BLaER1 treated with 17β-estradiol and CSF1 and Interleukin-3, amounts not matched to agents 10 nM and 100 nM (cell line): Measurements from ENCODE around the gene KPTN.

Experiments
- H3K27ac ChIP-seq, 11 experiments: shearing (Covaris generic); formaldehyde crosslinking; 2 replicates each; pipeline ENCODE4 v1.8.1; 2022
- H3K27me3 ChIP-seq, 11 experiments: shearing (Covaris generic); formaldehyde crosslinking; 2 replicates each; pipeline ENCODE4 v1.8.1; 2022
- H3K36me3 ChIP-seq, 11 experiments: shearing (Covaris generic); formaldehyde crosslinking; 2 replicates each; pipeline ENCODE4 v1.8.1; 2022
- H3K4me1 ChIP-seq, 10 experiments: shearing (Covaris generic); formaldehyde crosslinking; 2 replicates each; pipeline ENCODE4 v1.8.1; 2022
- H3K4me2 ChIP-seq, 11 experiments: shearing (Covaris generic); formaldehyde crosslinking; 2 replicates each; pipeline ENCODE4 v1.8.1; 2022
- H3K4me3 ChIP-seq, 10 experiments: shearing (Covaris generic); formaldehyde crosslinking; 2 replicates each; pipeline ENCODE4 v1.8.1; 2022
- H3K9ac ChIP-seq, 11 experiments: shearing (Covaris generic); formaldehyde crosslinking; 2 replicates each; pipeline ENCODE4 v1.8.1; 2022
- H3K9me3 ChIP-seq, 11 experiments: shearing (Covaris generic); formaldehyde crosslinking; replicated peaks in 1 of 11; 2 replicates each; pipeline ENCODE4 v1.8.1; 2022
- H4K20me1 ChIP-seq, 11 experiments: shearing (Covaris generic); formaldehyde crosslinking; 2 replicates each; pipeline ENCODE4 v1.8.1; 2022
- Cebpa-rat ChIP-seq, 11 experiments: shearing (Covaris generic); IDR thresholded peaks; 2 replicates each; pipeline ENCODE4 v1.8.1; 2022

The KPTN gene

DNA sequence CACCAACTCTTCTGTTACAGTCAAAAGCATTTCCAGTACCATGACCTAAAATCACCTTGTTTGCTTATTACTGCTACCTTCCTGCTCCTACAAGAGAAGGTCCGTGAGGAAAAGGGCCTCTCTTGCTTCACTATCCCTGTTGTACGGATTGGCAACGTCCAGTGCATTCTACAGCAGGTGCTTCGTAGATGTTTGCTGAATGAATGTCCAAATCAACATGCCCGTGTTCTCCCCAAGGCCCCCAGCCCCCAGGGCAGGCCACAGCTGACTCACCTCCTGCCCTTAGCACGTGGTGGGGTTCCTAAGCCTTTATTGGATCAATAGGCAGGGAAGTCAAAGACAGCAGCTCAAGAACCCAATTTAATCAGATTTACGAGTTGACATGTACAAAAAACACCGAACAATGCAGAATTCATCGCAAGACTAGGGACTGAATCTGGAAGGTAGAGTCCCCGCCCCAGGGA, 36.4 kb upstream of the KPTN start:
- no peak overlapping the region for H3K4me3 ChIP-seq
- no peak overlapping the region for H3K9ac ChIP-seq
- no peak for TF ChIP-seq Cebpa-rat (IDR thresholded peaks at IDR 0.05)

GRCh38 chr19:47518854-47519253, 34.8 kb upstream of the KPTN start:
- Histone ChIP-seq H3K27ac (no peak overlapping the region), H3K4me3 (no peak overlapping the region), H3K9me3 (no peaks in the 10 kb centered on the region), H3K4me1 (peaks cover 28 to 71% (median 61%) of the 10 kb centered on the region in 10 experiments), H3K27me3 (peaks cover 42 to 58% (median 55%) of the 10 kb centered on the region in 11 experiments), H3K9ac (no peak overlapping the region), H4K20me1 (peaks cover 0 to 39% (median 8%) of the 10 kb centered on the region in 11 experiments; a peak in 17 of 22 replicates), H3K4me2 (peak overlapping the region in 9 of 11 experiments; percentile 51 to 82 (median 62); a peak in 17 of 22 replicates), H3K36me3 (no peaks in the 10 kb centered on the region)
- no peak for TF ChIP-seq Cebpa-rat (IDR thresholded peaks at IDR 0.05)

More for the DNA sequence above, 36.4 kb upstream of the KPTN start:
- peaks cover 42 to 58% (median 55%) of the 10 kb centered on the region in 11 experiments for H3K27me3 ChIP-seq
- H3K27ac ChIP-seq, result no peak overlapping the region
- peaks cover 27 to 73% (median 59%) of the 10 kb centered on the region in 10 experiments for H3K4me1 ChIP-seq
- H3K4me2 ChIP-seq, result no peak overlapping the region
- peaks cover 0 to 31% (median 0%) of the 10 kb centered on the region in 11 experiments; a peak in 6 of 22 replicates for H4K20me1 ChIP-seq
- H3K9me3 ChIP-seq, result no peaks in the 10 kb centered on the region
- H3K36me3 ChIP-seq, result no peaks in the 10 kb centered on the region

DNA sequence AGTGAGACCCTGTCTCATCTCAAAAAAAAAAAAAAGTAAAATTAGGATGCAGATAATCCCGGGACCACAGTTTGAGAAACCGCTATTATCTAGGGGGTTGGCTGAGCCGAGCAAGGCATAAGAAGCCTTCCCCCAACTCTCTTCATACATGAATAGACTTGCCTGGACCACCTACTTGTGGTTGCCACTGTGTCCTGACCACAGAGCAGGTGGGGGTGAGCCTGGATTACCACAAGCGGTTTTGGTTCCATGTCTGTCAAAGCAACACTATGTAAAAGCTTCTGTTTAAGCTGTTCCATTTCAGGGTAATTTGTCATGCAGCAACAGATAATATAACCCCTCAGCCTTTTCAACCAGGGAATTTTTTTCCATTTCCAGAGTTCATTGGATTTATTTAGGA, 34.1 kb upstream of the KPTN start:
- Histone ChIP-seq H3K4me1 (peaks cover 28 to 71% (median 61%) of the 10 kb centered on the region in 10 experiments), H3K4me2 (peak overlapping the region; percentile 25 to 82 (median 55); a peak in 21 of 22 replicates)

DNA sequence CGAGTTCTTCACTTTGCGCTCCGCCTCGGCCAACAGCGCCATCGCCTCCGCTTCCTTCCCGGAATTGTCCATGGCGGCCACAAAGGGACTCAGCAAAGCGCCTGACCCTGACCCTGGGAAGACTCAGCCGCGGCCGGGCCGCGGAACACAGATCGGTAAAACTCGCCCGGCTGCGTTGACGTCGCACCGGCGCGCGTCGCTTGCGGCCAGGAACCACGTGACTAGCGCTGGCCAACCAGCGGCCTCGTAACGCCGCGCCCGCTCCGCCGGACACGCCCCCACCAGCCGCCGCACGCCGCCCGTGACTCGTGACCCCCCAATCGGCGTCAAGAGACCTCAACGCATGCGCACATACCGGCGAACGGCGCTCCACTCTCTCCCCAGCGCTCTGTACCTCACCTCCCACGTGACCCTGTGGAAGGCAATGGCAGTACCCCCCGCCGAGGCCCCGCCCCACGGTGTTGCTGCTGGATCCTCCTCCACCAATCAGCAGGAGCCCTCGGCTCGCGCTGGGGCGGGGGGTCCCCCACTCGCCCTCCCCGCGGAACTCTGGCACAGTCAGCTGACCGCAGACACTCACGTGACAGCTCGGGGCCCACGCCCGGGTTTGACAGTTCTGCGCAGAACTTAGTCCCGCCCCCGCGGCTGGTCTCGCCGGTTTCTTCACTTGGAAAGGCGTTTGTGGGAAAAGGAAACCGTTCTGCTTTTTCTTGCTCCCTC, 31.0 kb upstream of the KPTN start, which contains the start of gene NAPA:
TSS of gene NAPA (minus strand) at position 195 of the 720 bp plus-strand sequence. CDS start at position 72, 123 bp downstream.
- Histone ChIP-seq H3K4me1 (peaks cover 54 to 83% (median 71%) of the 10 kb centered on the region in 10 experiments), H3K4me2 (peak within 1 kb of the TSS; percentile 89 to 100 (median 98)), H4K20me1 (peaks cover 35 to 69% (median 45%) of the 10 kb centered on the region in 11 experiments), H3K9ac (peak within 1 kb of the TSS; percentile 92 to 99 (median 94)), H3K36me3 (peaks cover 0 to 21% (median 9%) of the 10 kb centered on the region in 11 experiments; a peak in 11 of 22 replicates), H3K4me3 (peak within 1 kb of the TSS; percentile 85 to 97 (median 94)), H3K9me3 (no peaks in the 10 kb centered on the region), H3K27me3 (peaks cover 20 to 34% (median 29%) of the 10 kb centered on the region in 11 experiments; a peak in 21 of 22 replicates), H3K27ac (peak within 1 kb of the TSS; percentile 80 to 98 (median 90))
- no peak for TF ChIP-seq Cebpa-rat (IDR thresholded peaks at IDR 0.05)

More for the DNA sequence above, 34.1 kb upstream of the KPTN start:
- H3K9me3 ChIP-seq, result no peaks in the 10 kb centered on the region
- peaks cover 42 to 58% (median 55%) of the 10 kb centered on the region in 11 experiments for H3K27me3 ChIP-seq
- H3K27ac ChIP-seq, result no peak overlapping the region
- no peak for TF ChIP-seq Cebpa-rat (IDR thresholded peaks at IDR 0.05)
- peak overlapping the region in 1 of 11 experiments; percentile 12; a peak in 1 of 22 replicates for H3K9ac ChIP-seq
- H3K36me3 ChIP-seq, result no peaks in the 10 kb centered on the region
- peaks cover 4 to 47% (median 16%) of the 10 kb centered on the region in 11 experiments; a peak in 19 of 22 replicates for H4K20me1 ChIP-seq
- no peak overlapping the region for H3K4me3 ChIP-seq

DNA sequence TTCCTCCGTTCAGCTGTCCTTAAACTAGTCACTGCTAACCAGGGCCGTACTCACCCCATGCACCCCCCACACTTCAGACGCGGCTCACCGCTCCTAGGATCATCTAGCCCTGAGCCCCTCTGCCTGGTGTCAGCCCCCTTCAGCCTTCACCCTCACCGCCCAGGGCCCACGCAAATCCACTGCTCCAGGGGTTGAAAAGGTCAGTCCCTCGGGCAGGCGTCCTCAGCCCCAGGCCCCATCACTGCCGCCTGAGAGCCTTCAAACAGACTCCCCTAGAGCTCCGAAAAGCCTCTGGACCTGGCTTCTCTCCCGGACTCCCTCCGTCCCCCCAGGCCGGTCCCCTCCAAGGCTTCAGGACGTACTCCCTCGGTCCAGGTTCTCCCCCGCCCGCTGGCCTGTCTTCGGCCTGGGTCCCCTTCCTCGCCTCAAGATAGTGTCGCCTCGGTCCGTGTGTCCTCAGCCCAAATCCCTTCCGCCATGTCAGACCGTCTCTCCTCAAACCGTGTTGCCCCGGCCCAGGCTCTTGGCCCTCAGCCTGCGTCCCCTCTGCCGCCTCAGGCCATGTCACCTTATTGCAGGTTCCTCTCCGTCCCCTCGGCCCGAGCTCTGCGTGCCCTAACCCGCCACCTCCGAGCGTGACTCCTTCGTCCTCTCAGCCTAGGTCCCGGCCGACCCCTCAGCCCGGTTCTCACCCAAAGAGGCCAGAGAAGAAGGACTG, 30.3 kb upstream of the KPTN start:
- H3K27ac ChIP-seq, result peak overlapping the region; percentile 80 to 98 (median 90)

GRCh38 chr19:47512948-47513319, 28.9 kb upstream of the KPTN start:
- Histone ChIP-seq H3K27me3 (peaks cover 0 to 20% (median 15%) of the 10 kb centered on the region in 11 experiments; a peak in 19 of 22 replicates), H4K20me1 (peaks cover 56 to 74% (median 66%) of the 10 kb centered on the region in 11 experiments), H3K27ac (peak overlapping the region in 4 of 11 experiments; percentile 28 to 98 (median 66); a peak in 4 of 22 replicates), H3K9ac (peak overlapping the region; percentile 92 to 99 (median 94); a peak in 20 of 22 replicates), H3K4me2 (peak overlapping the region; percentile 89 to 100 (median 98)), H3K36me3 (peaks cover 0 to 29% (median 10%) of the 10 kb centered on the region in 11 experiments; a peak in 12 of 22 replicates), H3K4me3 (peak overlapping the region in 6 of 10 experiments; percentile 4 to 97 (median 95); a peak in 7 of 20 replicates), H3K4me1 (peaks cover 55 to 85% (median 70%) of the 10 kb centered on the region in 10 experiments), H3K9me3 (no peaks in the 10 kb centered on the region)
- no peak for TF ChIP-seq Cebpa-rat (IDR thresholded peaks at IDR 0.05)

More for the DNA sequence above, 30.3 kb upstream of the KPTN start:
- Histone ChIP-seq H3K36me3 (peaks cover 0 to 28% (median 10%) of the 10 kb centered on the region in 11 experiments; a peak in 12 of 22 replicates), H3K4me3 (peak overlapping the region; percentile 85 to 97 (median 94)), H3K4me2 (peak overlapping the region; percentile 89 to 100 (median 98)), H3K9me3 (no peaks in the 10 kb centered on the region), H3K27me3 (peaks cover 13 to 27% (median 21%) of the 10 kb centered on the region in 11 experiments; a peak in 21 of 22 replicates), H3K9ac (peak overlapping the region; percentile 92 to 99 (median 94)), H4K20me1 (peaks cover 43 to 70% (median 52%) of the 10 kb centered on the region in 11 experiments), H3K4me1 (peaks cover 57 to 86% (median 71%) of the 10 kb centered on the region in 10 experiments)
- no peak for TF ChIP-seq Cebpa-rat (IDR thresholded peaks at IDR 0.05)

DNA sequence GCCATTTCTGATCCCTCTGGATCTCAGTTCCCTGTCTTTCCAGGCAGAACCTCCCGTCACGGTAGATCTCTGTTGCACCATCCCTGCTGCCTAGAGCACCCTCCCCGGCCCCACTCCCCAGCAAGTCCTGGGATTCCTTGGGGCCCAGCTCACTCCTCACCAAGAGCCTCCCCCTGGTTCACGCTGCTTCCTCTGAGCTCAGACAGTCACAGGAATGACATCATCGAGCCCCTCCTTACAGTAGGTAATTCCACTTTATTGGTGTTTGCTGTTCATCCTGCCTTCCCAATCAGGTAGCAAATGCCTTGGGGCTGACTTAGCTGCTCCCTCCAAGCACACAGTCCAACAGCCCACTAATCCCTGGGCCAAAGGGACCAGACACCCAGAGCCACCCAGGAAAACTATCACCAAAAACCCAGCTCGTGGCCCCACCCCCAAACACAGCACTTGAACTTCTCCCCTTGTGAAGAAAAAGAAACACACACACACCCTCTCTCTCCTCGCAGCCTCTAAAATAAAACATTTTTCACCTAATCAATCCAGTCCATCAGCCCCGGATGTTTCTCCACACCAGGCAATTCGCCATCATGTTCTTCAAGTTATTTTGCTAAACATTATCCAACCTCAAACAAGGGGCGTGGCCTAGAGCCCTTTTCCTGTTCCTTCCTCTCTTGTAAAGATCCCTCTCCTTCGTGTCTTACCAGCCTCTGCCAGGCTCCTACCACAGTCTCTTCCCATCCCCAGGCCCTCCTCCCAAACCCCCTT, 28.3 kb upstream of the KPTN start:
- Histone ChIP-seq H3K27ac (peak overlapping the region in 4 of 11 experiments; percentile 28 to 98 (median 66); a peak in 4 of 22 replicates), H3K9ac (peak overlapping the region in 10 of 11 experiments; percentile 92 to 99 (median 94); a peak in 18 of 22 replicates), H3K36me3 (peaks cover 0 to 31% (median 10%) of the 10 kb centered on the region in 11 experiments; a peak in 12 of 22 replicates), H3K9me3 (no peaks in the 10 kb centered on the region), H3K4me1 (peaks cover 55 to 85% (median 72%) of the 10 kb centered on the region in 10 experiments), H3K4me3 (peak overlapping the region in 4 of 10 experiments; percentile 4 to 97 (median 92); a peak in 6 of 20 replicates), H3K4me2 (peak overlapping the region; percentile 89 to 100 (median 98); a peak in 21 of 22 replicates), H4K20me1 (peaks cover 62 to 80% (median 71%) of the 10 kb centered on the region in 11 experiments), H3K27me3 (peaks cover 0 to 16% (median 12%) of the 10 kb centered on the region in 11 experiments; a peak in 18 of 22 replicates)
- TF ChIP-seq Cebpa-rat (IDR thresholded peaks at IDR 0.05), result no peak
